ENCODE results near the gene TRIM7.

GRCh38 chr5:181239062-181239663, 34.2 kb upstream of the TRIM7 start:
- TF ChIP-seq CTCF (conservative IDR thresholded peaks at IDR 0.05; ENCODE audit: low read depth, low read length) (no peak), EZH2 (IDR thresholded peaks at IDR 0.05; ENCODE audit: borderline replicate concordance, low read depth, low read length, poor library complexity, severe bottlenecking) (no peak)
